HFF-Myc (cell line): ENCODE results near the gene ZNF345.

ENCODE experiments used
- DNase-seq: peaks from one replicate; pipeline ENCODE4 v3.0.0-alpha.2; 2011; ENCODE audit warnings: low read depth; ENCODE audit errors: extremely low read depth
- H3K4me3 ChIP-seq: replicated peaks from 2 replicates; pipeline ENCODE4 v1.5.1; 2011; ENCODE audit warnings: low read depth, mild to moderate bottlenecking, control low read depth, low read length
- CTCF ChIP-seq: IDR thresholded peaks from 2 replicates; pipeline ENCODE4 v1.5.1; 2012; ENCODE audit warnings: mild to moderate bottlenecking, low read depth, low read length, control low read depth; ENCODE audit errors: missing control alignments

Gene ZNF345

GRCh38 chr19:36876993-36877938 is 26.6 kb downstream of the ZNF345 start:
- DNase-seq = no peak
- no peak overlapping the region for H3K4me3 ChIP-seq
- TF ChIP-seq CTCF = no peak

- no peak overlapping the region for H3K4me3 ChIP-seq
- DNase-seq = no peak
These were observed 41.2 kb downstream of the ZNF345 start for GRCh38 chr19:36891768-36892357.

GRCh38 chr19:36894849-36895383 is 44.2 kb downstream of the ZNF345 start:
- DNase-seq = no peak
- no peak overlapping the region for H3K4me3 ChIP-seq
- no peak for TF ChIP-seq CTCF

More at GRCh38 chr19:36891768-36892357, 41.2 kb downstream of the ZNF345 start:
- TF ChIP-seq CTCF = no peak

GRCh38 chr19:36898422-36898821 is 47.7 kb downstream of the ZNF345 start:
- no peak for DNase-seq
- H3K4me3 ChIP-seq = no peak overlapping the region
- no peak for TF ChIP-seq CTCF

- peak; percentile 64 for TF ChIP-seq CTCF
- peak within 1 kb of the TSS; percentile 63 for H3K4me3 ChIP-seq
- DNase-seq = peak; percentile 48
These were observed 65.5 kb downstream of the ZNF345 start, which contains the start of the genes ZNF568 and ZNF829 for GRCh38 chr19:36915992-36916830. ZNF568 (plus strand) TSS chr19:36916332; CDS start chr19:36922771, 6,439 bp downstream. ZNF829 (minus strand) TSS chr19:36916291; CDS start chr19:36915167, 1,124 bp downstream.

GRCh38 chr19:36916991-36917390 is 66.3 kb downstream of the ZNF345 start:
- TF ChIP-seq CTCF = no peak
- peak; percentile 1 for DNase-seq

More at GRCh38 chr19:36916991-36917390, 66.3 kb downstream of the ZNF345 start:
- peak overlapping the region; percentile 63 for H3K4me3 ChIP-seq
